ENCODE results near the gene NPRL2. TPM values are rescaled to one million over a fixed set of nuclear protein-coding genes. Genes with fewer than 3 reads are reported as not detected.

Gene NPRL2
- total RNA-seq, 1 donor, result 22.9 TPM

- H3K4me3 ChIP-seq (ENCODE audit: low read depth, low read length), result no peak overlapping the region
These were observed 30.8 kb upstream of the NPRL2 start for GRCh38 chr3:50381383-50381782.

DNA sequence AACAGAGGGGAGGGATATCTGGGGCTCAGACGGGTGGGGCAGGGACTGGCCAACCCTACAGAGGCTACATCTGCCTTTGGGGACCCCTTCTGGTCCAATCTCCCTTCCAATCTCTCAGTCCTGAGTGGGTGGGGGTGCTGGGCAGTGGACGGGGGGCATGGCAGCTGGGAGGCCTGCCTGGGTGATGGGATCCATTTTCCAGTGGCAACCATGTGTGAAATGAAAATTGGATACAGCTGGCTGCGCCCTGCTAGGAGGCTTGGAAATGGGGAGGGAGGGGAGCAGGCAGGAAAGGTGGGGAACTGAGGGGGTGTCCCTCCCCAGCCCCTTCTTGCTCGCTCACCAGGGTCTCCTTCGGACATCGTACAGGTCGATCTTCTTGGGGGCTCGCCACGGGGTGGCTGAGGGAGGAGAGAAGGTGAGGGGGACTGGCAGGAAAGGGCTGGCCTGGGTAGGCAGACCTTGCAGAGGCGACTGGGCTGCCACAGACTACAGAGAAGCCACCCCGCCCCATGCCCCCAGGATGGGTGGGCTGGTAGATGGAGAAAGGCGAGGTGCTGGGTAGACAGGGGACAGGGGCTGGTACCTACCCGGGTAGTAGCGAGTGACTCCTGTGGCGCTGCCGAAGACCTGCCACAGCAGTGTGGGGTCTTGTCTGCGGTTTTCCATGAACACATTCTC, 30.0 kb upstream of the NPRL2 start:
- no peak overlapping the region for H3K4me3 ChIP-seq (ENCODE audit: low read depth, low read length)
- TF ChIP-seq, protein P1, sequence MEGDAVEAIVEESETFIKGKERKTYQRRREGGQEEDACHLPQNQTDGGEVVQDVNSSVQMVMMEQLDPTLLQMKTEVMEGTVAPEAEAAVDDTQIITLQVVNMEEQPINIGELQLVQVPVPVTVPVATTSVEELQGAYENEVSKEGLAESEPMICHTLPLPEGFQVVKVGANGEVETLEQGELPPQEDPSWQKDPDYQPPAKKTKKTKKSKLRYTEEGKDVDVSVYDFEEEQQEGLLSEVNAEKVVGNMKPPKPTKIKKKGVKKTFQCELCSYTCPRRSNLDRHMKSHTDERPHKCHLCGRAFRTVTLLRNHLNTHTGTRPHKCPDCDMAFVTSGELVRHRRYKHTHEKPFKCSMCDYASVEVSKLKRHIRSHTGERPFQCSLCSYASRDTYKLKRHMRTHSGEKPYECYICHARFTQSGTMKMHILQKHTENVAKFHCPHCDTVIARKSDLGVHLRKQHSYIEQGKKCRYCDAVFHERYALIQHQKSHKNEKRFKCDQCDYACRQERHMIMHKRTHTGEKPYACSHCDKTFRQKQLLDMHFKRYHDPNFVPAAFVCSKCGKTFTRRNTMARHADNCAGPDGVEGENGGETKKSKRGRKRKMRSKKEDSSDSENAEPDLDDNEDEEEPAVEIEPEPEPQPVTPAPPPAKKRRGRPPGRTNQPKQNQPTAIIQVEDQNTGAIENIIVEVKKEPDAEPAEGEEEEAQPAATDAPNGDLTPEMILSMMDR (IDR thresholded peaks at IDR 0.05; ENCODE audit: insufficient read depth, low read depth, low read length), result no peak
- no peak for DNase-seq (ENCODE audit: low read depth)

More at GRCh38 chr3:50381383-50381782, 30.8 kb upstream of the NPRL2 start:
- DNase-seq (ENCODE audit: low read depth), result no peak
- TF ChIP-seq, protein P1 (IDR thresholded peaks at IDR 0.05; ENCODE audit: insufficient read depth, low read depth, low read length), result no peak

GRCh38 chr3:50378757-50379156, 28.2 kb upstream of the NPRL2 start:
- no peak overlapping the region for H3K4me3 ChIP-seq (ENCODE audit: low read depth, low read length)
- TF ChIP-seq, protein P1 (IDR thresholded peaks at IDR 0.05; ENCODE audit: insufficient read depth, low read depth, low read length), result no peak
- DNase-seq (ENCODE audit: low read depth), result no peak

DNA sequence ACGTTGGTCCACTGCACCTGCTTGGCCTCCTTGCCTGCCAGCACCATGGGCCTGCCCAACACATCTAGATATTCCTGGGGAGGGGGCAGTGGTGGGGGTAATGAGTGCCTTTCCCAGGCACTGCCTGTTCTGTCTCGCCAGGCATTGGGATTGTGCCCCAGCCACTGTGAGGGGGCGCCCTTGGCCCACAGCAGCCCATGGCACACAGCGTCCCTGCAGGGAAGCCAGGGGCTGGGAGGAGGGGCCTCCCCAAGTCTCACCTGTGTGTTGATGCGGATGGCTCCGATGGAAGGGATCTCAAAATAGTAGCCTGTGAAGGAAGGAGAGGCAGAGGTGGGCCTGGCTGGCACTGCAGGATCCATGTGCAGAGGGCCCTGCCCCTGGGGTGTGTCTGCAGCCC, 27.4 kb upstream of the NPRL2 start:
- TF ChIP-seq, protein P1 (IDR thresholded peaks at IDR 0.05; ENCODE audit: insufficient read depth, low read depth, low read length), result no peak
- H3K4me3 ChIP-seq (ENCODE audit: low read depth, low read length), result no peak overlapping the region
- DNase-seq (ENCODE audit: low read depth), result no peak

- TF ChIP-seq, protein P1 (IDR thresholded peaks at IDR 0.05; ENCODE audit: insufficient read depth, low read depth, low read length), result no peak
- no peak overlapping the region for H3K4me3 ChIP-seq (ENCODE audit: low read depth, low read length)
- DNase-seq (ENCODE audit: low read depth), result no peak
These were observed 24.8 kb upstream of the NPRL2 start for GRCh38 chr3:50375258-50375931.

GRCh38 chr3:50374363-50375257, 24.0 kb upstream of the NPRL2 start:
- DNase-seq (ENCODE audit: low read depth), result no peak
- no peak overlapping the region for H3K4me3 ChIP-seq (ENCODE audit: low read depth, low read length)
- TF ChIP-seq, protein P1 (IDR thresholded peaks at IDR 0.05; ENCODE audit: insufficient read depth, low read depth, low read length), result no peak
